Stimulated activated CD4-positive, alpha-beta T cell treated with anti-CD3 and anti-CD28 coated beads, Interleukin-4, amount 100 ng/mL, for 48 hours (primary cell): ENCODE results near the gene VEPH1.
"Not testable (repeated sequence)": the region's sequence is repeated elsewhere in the genome, so short reads cannot be mapped to it uniquely, and the experiment has no call there.

ENCODE experiments used
- DNase-seq, 2 donors: peaks; one replicate each; pipeline ENCODE4 v3.0.0-alpha.2; 2020; ENCODE audit warnings: low read depth in 2 of 2

The VEPH1 gene

DNA sequence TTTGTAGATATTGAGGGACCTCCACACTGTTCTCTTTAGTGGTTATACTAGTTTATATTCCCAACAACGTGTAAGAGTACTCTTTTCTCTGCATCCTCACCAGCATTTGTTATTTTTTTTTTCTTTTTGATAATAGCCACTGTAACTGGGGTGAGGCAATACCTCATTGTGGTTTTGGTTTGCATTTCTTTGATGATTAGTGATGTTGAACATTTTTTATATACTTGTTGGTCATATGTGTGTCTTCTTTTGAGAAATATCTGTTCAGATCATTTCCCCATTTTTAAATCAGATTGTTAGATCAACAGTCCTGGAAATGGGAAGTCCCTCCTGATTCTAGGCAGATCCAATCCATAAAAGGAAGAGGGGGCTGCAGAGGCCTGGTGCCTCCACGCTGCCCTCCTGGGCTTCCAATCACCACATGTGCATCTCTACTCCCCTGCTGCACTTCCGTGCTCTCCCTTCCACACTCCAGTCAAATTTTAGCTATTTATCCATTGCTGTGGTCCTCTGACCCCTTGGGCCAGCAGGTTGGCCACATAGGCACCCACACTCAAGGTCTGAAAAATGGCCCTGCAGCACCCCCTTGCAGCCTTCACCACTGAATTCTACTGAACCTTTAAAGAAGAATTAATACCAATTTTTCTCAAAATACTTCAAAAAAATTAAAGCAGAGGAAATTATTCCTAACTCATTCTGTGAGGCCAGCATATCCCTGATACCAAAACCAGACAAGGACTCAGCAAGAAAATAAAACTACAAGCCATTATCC is 154.7 kb downstream of the VEPH1 start:
- DNase-seq: not testable (repeated sequence)

DNA sequence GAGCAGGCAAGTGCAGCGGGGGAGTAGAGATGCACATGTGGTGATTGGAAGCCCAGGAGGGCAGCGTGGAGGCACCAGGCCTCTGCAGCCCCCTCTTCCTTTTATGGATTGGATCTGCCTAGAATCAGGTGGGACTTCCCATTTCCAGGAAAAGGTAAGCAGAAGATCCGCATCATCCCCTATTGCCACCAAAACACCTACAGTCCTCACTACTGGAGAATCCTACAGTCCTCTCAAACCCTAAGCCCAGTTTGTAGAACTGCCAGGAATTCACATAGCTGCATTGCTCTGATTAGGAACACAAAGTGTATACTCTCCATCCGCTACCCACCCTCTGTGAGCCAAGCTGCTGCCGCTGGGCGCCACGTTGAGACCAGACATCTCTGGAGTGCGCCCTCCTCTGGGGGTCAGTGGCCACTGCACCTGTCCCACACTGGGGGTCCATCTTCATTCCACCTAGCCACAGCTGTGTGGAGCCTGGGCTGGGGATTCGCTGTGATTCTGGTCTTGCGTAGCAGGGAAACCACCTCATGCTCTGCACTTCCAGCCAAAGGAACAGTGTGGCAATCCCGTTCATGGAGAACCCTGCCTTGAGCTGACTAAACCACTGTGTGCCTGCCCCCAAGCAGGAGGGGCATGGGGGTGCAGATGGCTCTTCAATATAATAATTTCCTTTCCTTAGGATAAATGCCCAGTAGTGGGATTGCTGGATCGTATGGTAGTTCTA is 155.5 kb downstream of the VEPH1 start:
- no peak for DNase-seq

DNA sequence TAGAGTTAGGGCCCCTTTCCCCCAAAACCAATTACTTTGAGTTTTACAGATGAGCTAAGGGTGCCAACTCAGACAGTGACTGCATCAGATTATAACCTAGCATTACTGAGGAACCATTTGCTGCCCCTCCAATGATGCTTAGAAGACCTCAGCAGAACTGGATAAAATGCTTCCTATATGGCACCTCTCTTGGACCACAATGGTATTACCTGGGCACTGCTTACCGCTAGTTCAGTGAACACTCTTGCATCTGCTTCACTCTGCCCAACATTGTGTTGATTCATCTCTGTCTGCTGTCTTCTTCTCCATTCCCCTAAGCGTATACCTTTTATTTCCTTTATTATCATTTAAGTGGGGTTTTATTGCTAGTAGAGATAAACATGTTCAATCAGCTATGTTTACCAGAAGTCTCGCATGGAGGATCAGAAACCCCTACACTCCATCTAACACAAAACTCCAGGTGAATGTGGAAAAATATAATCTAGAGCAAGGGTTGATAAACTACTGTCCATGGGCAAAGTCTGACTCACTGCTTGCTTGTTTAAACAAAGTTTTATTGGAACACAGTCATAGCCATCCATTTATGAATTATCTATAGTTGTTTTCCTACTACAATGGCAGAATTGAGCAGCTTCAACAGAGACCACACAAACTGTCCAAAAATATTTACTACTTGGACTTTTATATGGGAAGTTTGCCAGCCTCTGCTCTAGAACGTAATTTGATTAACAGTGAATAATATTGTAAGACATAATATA is 166.8 kb downstream of the VEPH1 start:
- DNase-seq: no peak

DNA sequence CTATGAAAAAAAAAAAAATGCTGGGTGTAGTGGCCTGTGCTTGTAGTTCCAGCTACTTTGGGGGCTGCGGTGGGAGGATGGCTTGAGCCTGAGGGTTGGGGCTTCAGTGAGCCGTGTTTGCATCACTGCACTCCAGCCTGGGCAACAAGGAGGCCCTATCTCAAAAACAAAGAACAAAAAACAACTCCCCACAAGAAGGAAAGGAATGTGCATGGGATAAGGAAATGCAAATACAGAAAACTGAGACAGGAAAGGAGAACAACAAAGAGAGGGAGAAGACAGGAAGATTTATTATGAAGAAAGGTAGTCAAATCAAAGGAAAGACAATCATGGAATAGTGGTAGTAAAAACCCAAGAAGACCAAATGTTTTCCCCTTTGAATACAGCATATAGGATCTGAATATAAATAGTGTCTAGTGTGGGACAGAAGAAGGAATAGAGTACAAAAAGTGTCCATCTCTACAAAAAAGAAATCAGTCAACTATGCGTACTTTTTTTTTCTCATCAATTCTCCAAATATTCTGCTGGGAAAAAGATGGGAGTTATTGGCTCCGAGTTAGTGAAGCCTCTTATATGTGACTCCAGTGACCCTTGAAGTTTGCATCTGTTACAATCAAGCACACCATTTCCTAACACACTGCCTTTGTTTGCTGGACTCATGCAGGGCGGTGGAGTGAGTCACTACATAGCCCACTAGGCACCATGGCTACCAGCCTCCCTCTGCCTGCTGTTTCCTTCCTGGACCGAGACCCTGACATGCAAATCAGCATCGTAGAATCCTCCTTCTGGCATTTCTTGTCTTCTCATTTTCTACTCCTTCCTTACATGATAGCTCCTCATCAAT is 167.8 kb downstream of the VEPH1 start:
- DNase-seq: no peak

- no peak for DNase-seq
These were observed 169.6 kb downstream of the VEPH1 start for GRCh38 chr3:157333551-157333991.

GRCh38 chr3:157330206-157330605 is 173.0 kb downstream of the VEPH1 start:
- no peak for DNase-seq

DNA sequence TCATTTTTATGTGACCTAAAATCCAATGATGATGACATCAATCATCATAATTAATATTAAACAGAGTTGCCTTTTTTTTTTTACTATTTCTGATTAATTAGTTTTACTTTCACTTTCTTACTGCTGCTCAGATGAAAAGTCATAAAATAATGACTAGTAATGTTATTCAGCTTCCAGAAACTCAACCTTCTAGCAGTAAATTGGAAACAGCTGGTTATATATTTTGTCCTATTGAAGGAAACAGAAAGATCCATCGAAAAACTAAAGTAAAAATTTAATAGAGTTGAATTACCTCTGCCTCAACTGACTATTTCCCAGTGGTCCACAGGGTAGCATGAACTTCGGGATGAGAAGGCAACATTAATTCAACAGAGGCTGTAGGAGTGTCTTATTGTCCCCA is 173.7 kb downstream of the VEPH1 start:
- no peak for DNase-seq

- no peak for DNase-seq
These were observed 175.4 kb downstream of the VEPH1 start for GRCh38 chr3:157327837-157328236.

GRCh38 chr3:157327018-157327417 is 176.2 kb downstream of the VEPH1 start:
- no peak for DNase-seq

GRCh38 chr3:157324869-157325268 is 178.3 kb downstream of the VEPH1 start:
- not testable (repeated sequence) for DNase-seq

DNA sequence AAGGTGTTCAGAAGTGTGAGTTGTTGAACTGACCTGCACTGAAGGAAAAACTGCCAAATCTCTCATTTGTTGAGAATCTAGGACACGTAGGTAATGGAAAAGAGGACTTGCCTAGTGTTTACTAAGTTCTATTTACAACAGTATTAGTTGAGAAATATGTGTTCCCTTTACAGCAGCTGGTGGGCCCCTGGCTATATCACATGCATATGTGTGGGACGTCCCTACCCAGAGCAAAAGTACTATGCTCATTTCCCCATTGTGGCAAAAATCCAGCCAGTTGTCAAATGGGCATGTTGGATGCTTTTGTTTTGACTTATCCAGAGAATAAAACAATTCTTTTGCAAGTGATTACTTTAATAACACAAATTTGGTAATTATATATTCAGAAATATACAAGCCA is 179.9 kb downstream of the VEPH1 start:
- no peak for DNase-seq

DNA sequence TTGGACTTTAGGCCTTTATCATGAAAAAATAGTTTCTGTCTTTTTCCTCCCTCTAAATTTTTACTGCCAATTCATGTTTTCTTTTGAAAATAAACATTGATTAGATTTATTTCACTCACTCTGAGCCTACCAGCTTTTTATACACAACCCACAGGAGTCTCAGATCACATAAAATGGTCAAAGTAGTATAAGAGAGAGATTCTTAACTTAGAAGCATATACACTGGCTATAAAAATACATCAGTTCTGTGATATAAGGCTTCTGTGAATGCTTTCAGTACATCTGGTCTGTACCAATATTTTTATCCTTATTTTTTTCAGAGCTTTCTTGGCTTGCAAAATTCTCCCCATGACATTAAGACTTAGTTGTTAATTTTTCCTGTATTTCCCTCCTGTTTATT is 183.5 kb downstream of the VEPH1 start:
- no peak for DNase-seq

GRCh38 chr3:157318639-157319288 is 184.5 kb downstream of the VEPH1 start:
- no peak for DNase-seq

GRCh38 chr3:157317895-157318294 is 185.3 kb downstream of the VEPH1 start:
- no peak for DNase-seq

- DNase-seq: no peak
These were observed 190.0 kb downstream of the VEPH1 start for GRCh38 chr3:157313186-157313585.

DNA sequence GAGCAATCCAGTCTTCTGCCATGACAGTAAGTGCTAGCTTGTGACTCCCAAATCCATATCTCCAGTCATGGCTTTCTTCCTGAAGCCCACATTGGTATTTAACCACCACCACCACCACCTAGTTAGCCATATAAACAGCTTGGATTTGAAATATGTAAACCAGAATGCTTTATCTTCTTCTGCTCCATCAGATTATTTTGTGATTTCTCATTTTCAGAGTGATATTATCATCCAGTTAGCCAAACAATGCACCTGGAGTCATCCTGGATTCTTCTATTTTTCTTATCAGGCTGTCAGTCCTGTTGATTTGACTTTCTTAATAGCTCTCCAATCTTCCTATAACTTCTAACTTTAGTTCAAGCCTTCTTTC is 190.9 kb downstream of the VEPH1 start:
- no peak for DNase-seq

DNA sequence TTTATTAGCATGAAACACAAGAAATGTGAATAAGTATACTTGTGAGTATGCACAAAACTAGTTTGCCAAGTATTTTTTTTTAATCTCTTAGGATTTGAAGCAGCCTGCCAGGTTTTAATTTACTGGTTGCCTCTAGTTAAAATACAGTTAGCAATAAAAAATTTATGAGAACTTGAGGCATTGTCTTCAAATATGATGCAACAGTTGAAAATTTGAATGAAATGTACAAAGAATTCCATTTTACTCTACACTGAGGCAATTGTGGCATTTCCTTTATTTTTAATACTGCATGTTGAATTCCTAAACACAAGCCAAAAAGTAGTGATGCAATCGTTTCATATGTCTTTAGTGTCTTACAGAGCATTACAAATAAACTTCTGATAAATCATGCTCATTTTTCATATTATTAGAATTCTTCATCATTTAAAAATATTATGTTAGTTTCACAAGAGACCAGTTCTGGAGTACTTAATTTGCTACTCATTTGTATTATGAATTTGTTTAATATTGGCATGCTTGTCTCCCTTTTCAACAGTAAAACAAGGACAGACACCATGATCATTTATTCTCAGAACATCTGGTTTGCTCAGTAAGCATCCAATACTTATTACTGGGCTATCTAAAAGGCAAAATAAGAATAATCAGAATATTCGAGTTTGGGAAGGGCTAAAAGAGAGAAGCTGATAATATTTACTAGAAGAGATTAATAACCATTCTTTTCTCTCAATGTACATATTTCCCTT is 191.4 kb downstream of the VEPH1 start:
- DNase-seq: no peak

- no peak for DNase-seq
These were observed 192.7 kb downstream of the VEPH1 start for GRCh38 chr3:157310329-157311052.

- no peak for DNase-seq
These were observed 196.7 kb downstream of the VEPH1 start for GRCh38 chr3:157306502-157306901.

GRCh38 chr3:157305392-157305791 is 197.8 kb downstream of the VEPH1 start:
- no peak for DNase-seq
